ENCODE data around the gene ALX3.
A peak's percentile ranks its signal among the peaks of the same experiment; 100 is the strongest.

The ALX3 gene

DNA sequence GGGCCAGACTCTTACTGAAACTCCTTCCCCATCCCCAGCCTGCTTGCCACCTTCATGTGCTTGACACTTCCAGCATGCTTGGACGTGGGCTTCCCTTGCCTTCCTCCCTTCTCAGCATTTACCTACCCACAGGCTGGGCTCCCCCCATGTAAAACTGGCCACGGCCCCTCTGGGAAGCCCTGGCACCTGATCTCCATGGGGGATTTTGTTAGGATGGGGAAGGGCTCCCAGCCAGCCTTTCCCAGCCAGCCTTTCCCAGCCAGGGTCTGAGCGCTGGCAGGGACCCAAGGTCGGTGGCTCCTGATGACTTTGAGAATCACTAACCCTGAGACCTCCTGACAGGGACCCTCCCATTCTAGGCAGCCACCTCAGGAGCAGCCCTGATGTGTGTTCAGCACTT is 6.7 kb downstream of the ALX3 start:
- DNase-seq, result no peak

DNA sequence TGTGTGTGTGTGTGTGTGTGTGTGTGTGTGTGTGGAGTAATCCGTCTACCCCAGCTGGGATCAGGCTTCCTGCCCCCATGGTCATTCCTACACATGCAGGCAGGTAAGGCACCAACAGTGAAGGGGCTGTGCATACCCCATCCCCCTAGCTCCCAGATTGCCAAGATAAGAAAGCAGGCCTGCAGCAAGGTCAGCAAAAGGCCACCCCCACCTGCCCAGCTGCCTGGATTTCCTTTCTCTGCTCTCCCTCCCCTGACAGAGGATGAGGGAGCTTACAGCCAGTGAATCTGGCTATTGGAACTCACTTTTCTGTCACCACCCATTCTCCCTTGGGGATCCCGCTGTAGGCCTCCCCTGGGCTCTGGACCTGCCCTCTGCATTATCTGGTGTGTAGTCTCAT is 7.9 kb downstream of the ALX3 start:
- DNase-seq, result no peak

DNA sequence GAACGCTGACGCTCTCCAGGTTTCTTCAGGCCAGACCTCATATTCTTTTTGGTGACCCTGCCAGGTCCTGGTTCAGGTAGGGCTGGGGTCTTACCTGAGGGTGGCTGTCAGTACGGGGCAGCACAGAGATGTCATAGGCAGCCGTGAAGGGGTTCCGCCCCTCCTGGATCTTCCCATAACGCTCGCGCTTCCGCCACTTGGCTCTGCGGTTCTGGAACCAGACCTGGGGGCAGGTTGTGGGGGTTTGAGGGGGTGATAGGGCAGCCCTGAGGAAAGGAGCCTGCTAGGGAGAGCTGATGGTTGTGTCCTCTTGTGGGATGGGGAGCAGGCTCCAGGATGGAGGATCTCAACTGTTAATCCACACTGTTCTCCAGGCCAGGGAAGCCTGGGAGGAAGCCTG is 9.1 kb downstream of the ALX3 start:
- DNase-seq, result no peak

DNA sequence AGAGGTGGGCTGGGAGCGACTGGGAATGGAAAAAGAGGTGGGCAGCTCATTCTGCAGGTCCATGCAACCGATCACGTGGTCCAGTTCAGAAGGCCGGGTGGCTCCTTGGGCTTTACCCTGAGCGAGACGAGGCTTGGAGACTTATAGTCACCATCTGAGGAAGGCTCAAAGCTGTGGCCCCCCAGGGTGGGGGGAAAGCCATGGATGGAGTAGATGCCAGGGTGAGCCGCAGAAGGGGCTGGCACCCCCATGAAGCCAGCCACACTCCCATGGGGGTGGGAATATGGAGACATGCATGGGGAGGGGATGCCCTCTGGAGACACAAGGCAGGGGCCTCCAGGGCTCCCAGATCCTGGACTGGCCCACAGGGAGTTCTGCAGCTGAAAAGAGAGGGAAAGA is 9.8 kb downstream of the ALX3 start:
- no peak for DNase-seq

DNA sequence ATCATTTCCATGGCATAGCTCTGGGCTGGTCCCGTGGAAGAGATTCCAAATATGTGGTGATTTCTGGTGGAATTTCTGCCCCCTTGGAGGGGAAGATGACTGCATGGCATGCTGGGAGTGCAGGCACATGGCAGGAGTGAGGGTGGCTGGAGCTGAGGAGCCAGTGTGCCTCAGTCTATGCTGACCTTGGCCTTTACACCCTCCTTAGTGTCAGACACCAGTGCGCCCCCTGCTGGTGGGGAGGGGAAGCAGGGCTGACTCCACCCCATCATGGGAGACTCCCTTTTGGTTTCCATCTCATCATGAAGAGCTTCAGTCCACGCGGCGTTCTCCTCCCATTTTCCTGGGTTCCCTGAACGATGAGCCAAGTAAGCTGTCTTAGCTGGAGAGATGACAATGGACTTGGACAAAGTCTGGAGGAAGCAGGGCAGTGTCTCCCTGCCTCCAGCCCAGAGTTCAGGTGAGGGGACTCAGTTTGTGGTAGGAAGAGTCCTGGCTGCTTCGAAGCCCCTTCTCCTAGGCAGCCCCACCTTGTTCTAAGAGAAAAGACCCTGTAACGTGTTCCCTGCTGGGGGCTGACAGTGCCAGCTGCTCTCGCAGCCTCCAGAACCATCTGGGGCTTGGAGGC is 10.3 kb downstream of the ALX3 start:
- peak; percentile 48 for DNase-seq

DNA sequence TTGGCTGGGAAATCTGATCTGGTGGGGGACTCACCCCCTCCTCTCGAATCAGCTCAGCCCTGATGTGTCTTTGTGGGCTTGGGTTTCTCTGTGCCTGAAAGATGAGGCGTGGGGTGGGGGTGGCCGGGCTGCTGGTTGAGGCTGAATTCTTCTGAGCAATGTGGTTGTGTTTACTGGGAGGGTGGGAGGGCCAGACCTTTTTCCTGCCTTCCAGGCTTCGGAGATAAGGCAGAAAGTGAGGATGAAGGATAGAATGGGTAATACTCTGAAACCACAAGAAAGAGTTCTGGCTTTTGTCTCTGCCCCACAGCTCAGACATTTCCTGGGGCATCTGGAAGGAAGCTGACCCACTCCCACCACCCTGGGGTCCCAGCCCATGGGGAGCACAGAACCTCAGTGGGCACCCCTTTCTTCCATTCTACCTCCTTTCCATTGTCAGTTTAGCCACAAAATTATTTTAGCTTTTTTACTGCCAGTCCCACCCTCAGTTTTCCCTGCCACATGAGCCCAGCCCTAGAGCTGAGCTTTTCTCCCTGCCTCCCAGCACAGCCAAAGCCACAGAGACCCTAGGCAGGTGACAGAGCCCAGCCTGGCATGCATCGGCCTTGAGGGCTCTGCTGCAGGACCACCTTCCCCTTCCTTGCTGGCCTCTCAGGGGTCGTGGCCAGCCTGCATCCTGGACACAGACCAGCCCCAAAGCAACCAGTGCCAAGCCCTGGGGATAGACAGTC is 11.2 kb downstream of the ALX3 start:
- no peak for DNase-seq

DNA sequence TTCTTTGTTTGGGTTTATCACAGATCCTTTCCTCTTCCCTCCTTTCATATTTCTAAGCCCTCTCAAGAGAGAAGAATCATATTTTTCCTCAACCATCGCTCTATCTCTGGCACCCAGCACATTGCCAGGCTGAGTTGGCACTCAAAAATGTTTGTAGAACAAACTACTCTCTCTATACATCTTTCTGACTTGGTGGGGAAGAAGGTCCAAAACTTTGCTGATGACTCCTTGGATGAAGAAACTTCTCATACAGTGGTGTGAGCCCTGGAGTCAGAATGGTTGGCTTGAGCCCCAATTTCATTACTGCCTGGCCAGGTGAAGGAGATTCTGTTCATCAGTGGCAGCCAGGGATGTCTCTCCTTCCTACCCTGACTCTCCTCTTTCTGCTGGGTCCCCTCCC is 11.9 kb downstream of the ALX3 start:
- DNase-seq, result no peak

DNA sequence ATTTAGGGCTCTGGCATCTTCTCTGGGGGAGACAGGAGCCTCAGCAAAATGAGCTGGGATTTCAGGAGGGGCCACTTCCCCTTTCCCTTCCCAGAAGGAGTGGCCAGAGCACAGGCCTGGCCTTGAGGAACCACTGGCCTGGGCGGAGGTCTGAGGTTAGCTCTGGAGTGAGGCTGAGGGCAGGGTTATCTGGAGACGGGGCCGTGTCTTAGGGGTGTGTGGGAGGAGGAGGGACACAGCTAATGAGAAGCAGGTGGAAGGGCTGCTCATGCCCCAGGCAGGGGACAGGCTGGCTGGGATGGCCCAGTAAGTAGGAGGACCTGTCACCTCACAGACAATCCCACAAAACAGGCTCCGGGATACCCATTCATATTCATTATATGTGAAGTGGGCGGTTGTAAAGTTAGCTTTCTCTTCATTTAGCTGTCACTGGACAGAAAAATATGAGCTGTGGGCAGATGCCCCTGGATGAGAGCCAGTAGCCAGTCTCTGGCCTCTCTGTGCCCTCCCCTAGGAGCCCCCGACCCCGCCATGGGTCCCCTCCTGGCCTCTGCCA is 12.4 kb downstream of the ALX3 start:
- no peak for DNase-seq

DNA sequence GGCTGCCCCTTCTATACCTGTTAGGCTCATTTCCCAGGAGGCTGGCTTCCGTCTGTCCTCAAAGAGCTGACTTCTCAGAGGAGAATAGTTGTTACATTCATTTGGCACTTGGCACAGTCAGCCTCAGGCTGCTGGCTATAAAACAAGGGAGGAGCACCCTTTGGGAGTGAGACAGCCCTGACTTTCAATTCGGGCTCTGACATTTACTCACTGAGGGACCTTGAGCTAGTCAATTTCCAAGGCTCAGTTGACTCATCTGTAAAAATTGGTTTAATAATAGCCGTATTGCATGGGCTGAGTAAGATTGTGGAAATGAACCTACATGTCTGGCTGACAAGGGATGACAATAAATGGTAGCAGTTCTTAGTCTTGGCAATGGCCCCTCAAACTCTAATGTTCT is 13.7 kb downstream of the ALX3 start:
- no peak for DNase-seq

DNA sequence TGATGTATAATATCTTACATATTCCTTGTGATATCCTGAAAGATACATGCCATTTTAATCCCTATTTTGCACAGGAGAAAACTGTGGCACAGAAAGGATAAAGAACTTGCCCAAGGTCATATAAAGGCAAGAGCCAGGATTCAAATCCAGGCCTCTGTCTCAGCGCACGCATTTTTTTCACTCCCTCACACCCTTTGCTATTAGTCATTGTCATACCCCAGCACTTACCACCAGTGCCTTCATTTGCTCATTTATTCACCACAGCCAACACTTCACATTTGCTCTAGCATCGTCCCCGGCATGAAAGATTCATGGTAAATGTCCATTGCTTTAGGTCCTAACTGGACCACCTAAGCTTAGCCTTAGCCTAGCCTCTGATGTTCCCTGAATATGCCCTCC is 14.2 kb downstream of the ALX3 start:
- DNase-seq, result no peak

DNA sequence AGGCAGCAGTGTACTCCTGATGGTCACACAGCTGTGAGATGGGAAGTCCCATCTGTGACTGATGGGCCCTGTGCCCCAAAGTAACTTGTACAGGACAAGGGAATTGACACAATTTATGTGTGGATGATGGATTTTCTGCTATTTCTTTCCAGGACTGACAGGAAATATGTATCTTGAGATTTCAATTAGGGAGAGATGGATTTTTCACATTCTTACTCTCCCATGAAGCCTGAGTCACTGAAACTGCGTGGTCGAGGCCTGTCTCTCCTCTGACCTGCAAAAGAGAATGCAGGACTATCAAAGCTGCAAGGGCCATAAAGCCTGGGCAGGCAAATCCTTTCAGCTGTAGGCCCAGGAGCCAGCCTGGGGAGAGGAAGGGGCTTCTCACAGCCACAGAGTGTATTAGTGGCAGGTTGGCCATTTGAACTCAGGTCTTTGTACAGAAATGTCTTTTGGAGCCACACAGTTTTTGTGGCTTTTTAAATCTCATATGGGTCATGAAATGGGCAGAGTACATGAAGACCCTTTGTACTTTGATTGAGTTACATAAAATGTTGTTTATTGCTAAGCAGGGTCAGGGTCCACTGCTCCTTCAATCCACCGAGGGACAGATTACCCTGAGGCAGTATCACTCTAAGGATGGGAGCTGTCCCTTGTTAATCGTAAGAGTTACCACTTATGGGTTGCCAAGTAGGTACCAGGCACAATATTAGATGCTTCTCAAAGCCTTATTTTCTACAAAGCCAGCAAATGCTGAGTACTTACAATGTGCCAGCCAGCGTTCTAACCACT is 14.8 kb downstream of the ALX3 start:
- DNase-seq, result no peak

DNA sequence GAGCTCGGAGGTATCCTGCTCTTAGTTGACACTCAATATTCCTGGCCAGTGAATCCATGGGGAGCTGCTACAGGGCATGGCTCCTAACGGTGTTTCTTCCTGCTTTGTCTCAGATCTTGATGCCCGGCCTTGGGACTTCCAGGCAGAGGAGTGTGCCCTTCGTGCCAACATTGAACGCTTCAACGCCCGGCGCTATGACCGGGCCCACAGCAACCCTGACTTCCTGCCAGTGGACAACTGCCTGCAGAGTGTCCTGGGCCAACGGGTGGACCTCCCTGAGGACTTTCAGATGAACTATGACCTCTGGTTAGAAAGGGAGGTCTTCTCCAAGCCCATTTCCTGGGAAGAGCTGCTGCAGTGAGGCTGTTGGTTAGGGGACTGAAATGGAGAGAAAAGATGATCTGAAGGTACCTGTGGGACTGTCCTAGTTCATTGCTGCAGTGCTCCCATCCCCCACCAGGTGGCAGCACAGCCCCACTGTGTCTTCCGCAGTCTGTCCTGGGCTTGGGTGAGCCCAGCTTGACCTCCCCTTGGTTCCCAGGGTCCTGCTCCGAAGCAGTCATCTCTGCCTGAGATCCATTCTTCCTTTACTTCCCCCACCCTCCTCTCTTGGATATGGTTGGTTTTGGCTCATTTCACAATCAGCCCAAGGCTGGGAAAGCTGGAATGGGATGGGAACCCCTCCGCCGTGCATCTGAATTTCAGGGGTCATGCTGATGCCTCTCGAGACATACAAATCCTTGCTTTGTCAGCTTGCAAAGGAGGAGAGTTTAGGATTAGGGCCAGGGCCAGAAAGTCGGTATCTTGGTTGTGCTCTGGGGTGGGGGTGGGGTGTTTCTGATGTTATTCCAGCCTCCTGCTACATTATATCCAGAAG is 16.7 kb downstream of the ALX3 start:
- peak; percentile 58 for DNase-seq

DNA sequence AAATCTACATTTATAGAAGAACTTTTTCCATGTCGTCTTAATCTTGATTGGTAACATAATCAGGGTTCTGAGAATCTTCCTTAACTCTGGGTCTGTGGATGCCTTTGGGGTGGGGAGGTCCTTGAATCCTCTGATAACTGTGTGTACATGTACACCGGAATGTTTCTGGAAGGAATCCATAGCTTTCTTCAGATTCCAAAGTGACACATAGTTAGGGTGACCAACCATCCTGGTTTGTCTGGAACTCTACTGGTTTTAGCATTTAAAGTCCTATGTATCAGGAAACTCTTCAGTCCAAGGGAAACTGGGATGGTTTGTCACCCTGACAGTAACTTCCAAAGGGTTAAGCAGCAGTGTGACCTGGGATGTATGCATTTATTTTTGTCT is 19.2 kb downstream of the ALX3 start:
- no peak for DNase-seq

DNA sequence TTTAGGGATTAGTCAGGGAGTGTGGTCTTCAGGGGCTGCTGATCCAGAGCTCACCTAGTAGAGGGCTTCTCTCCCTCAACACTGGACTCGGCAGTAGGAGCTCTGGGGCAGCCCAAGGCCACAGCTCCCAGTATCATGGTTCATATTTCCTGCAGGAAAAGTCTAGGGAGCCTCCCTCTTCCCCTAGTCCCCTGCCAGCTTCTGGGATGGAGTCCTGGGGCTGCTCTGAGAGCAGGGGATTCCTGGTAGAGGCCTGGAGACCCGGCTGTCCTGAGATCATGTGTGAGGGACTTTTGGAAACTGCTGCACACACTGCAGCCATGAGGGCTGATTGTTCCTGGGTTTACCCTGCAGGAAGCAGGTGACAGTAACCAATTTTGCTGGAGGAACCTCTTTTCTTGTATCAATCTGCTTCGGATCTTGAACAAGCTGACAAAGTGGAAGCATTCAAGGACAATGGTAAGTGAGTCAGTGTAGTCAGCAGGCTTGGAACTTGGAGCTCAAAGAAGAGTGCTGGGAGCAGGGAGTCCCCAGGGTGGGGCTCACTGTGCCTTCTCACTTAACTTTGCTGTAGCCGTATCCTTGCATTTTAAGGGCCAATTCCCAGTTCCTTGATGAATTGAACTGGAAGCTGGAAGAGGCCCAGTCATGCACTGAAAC is 19.7 kb downstream of the ALX3 start:
- no peak for DNase-seq

DNA sequence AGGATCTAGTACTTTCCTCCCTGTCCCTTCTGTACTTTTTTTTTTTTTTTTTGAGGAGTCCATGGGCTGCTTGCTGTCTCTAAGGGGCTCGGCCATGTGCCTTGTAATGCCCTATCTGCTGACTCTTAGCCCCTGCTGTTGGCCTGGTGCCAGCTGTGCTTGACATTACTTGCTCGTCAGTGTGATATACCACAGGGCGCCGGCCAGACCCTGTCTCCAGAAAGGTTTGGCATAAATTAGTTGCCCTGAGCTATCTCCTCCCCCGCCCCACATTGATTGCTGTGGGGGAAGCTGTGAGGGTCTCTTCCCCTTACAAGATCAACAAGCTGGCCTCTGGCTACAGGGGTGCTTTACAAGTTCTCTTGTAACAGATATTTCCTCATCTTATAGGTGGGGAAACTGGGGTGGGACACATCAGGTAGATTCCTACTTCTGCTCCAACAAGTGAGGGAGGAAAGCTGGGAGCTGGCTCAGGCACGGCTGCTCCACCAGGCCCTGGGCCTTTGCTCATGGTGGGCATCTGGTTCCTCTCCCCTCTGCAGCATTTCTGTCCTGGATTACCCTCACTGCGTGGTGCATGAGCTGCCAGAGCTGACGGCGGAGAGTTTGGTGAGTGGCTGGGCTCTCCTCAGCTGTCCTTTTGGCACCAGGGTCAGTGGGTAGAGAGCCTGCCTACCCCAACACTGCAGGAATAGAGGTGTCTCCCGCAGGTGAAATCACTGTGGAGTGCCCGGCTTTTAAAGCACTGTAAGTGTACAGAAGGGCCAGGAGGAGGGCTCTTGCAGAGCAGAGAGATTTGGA is 20.5 kb downstream of the ALX3 start:
- DNase-seq, result no peak

DNA sequence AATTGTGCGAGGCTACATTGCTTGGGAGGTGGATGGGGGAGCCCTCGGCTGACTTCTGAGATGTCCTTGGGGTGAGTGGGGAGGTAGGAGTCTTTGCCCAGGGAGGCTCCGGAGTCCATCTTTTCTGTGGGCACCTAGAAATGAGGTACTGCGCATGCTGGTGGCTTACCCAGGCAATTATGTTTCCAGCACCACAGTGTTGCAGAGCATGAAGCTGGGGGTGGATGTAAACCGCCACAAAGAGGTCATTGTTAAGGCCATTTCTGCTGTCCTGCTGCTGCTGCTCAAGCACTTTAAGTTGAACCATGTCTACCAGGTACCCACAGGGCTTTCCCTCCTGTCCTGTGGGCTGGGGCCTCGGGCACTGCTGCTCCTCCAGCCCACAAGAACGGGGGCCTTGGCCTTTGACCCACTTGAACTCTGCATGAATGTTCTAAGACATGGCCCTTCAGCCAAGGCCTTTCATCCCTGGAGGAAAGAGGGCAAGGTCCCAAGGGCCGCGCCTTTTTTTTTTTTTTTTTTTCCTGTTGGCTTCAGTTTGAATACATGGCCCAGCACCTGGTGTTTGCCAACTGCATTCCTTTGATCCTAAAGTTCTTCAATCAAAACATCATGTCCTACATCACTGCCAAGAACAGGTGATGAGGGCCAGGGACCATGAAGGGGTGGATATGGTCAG is 21.4 kb downstream of the ALX3 start:
- DNase-seq, result no peak

DNA sequence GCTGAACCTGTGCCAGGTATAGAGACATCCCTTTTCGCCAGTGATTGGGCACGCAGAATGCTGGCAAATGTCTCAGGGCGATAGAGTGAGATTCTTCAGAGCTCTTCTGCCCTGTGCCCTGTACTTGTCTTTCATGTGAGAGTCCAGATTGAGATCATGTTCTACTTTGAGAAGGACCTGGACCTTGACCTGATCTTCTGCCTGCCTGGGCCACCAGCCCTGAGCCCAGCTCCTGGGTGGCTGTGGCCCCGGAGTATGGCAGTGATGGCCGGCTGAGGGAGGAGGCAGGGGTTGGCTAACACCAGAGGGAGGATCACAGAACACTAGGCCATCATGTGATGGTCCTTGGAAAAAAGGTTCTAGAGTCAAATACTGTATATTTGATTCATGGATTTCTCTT is 22.2 kb downstream of the ALX3 start:
- DNase-seq, result no peak

DNA sequence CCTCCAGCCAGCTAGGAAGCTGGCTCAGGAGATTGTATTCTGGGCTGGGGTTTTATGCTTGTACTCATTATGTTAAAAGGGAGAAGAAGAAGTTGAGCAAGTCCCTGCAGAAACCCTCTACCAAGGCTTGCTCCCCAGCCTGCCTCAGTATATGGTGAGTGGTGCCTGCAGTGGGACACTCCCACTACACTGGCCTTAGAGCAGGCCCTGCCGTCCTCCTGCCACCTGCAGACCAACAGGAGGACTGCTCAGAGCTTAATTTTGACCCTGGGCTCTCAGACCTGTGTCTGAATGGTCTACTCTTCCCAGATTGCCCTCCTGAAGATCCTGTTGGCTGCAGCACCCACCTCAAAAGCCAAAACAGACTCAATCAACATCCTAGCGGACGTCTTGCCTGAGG is 23.0 kb downstream of the ALX3 start:
- no peak for DNase-seq

DNA sequence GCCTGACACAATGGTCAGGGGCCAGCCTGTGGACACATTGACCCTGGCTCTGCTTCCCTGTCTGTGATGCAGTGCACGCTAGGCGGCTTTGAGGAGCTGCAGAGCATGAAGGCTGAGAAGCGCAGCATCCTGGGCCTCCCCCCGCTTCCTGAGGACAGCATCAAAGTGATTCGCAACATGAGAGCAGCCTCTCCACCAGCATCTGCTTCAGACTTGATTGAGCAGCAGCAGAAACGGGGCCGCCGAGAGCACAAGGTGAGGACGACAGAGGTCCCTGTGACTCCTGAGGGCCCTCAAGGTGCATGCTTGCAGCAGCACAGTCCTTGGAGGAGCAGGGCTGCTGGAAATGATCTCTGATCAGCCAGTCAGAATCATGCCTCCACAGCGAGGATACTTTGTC is 27.5 kb downstream of the ALX3 start:
- DNase-seq, result no peak

DNA sequence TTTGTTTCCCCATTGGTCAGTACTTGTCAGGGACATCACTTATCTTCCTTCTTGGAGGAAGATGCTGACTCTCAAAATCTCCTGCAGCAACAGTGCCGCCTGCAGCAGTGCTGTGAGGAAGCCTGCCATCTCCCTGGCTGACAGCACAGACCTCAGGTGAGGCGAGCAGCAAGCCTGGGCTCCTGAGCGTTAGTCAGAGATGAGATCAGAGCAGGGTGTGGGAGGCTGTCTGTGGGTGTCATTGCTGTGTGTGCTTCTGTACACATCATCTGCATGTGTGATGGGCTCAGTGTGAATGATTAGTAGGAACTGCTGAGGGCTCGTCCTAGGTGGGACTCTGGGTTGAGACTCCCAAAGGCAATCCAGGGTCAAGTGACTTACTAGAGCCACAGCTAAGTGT is 29.9 kb downstream of the ALX3 start:
- DNase-seq, result no peak

DNA sequence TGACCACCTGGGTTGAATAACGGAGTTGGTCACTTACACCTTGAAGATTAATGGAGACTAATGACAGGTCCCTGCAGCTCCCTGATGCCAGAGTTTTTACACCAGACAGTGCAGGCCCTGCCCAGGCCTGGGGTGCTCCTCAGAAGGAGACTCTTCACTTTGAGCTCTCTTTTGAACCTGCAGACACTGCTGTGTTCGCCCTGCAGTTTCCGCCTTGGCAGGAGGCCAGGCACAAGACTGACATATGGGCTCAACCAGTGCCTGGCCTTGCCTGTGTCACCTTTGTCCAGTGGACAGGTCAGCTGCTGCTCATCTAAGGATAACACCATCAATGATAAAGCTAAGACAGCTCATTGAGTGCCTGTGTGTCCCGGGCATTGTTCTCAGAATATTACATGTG is 30.8 kb downstream of the ALX3 start:
- no peak for DNase-seq

Data from CD4-positive, alpha-beta T cell treated with Interleukin-4 for 4 hours (primary cell).